ENCODE measurements around the gene EME1. TPM values are rescaled to one million over a fixed set of nuclear protein-coding genes. Genes with fewer than 3 reads are reported as not detected.
A peak's percentile ranks its signal among the peaks of the same experiment; 100 is the strongest.

Gene EME1
- total RNA-seq, 1 donor from 2014 or later, result 0.62 TPM

- DNase-seq (ENCODE audit: low read depth), result peak; percentile 18
Observed at GRCh38 chr17:50363217-50364060, 9.6 kb upstream of the EME1 start.

DNA sequence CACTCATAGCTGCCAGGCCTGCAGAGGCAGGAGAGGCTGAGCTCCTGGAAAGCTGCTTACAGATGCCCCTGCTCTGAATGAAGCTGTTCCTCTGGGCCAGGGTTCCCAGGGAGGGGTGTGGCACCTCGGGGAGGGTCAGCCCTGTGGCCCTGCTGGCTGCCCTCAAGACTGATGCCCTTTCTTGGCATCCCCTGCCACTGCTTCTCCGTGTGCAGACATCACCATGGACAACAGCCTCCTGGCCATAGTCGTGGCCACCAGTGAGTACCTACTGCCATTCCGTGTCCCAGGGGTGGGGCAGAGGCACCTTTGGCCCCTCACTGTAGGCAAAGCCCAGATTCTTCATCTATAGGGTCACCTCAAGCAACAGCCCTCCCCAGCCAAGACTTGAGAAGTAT is 9.0 kb upstream of the EME1 start:
- DNase-seq (ENCODE audit: low read depth), result no peak

DNA sequence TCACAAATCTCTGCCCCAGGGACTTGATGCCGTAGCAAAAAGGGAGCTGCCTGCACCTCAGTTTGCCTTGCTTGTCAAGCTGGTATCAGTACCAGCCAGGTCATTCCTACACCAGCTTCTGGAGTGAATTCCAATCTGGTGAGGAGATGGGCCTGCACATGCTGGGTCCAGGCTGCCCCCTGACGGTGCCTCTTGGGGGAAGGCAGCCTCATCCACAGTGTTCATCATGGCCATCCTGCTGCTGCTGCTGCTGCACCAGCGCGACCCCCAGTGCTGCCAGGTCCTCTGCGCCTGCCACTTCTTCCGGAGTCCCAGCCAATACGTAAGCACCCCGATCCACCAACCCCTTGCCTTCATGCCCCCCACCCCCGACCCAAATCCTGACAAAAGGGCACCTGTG is 8.3 kb upstream of the EME1 start:
- peak; percentile 24 for DNase-seq (ENCODE audit: low read depth)

- no peak for DNase-seq (ENCODE audit: low read depth)
Observed at GRCh38 chr17:50365165-50365564, 7.9 kb upstream of the EME1 start.

DNA sequence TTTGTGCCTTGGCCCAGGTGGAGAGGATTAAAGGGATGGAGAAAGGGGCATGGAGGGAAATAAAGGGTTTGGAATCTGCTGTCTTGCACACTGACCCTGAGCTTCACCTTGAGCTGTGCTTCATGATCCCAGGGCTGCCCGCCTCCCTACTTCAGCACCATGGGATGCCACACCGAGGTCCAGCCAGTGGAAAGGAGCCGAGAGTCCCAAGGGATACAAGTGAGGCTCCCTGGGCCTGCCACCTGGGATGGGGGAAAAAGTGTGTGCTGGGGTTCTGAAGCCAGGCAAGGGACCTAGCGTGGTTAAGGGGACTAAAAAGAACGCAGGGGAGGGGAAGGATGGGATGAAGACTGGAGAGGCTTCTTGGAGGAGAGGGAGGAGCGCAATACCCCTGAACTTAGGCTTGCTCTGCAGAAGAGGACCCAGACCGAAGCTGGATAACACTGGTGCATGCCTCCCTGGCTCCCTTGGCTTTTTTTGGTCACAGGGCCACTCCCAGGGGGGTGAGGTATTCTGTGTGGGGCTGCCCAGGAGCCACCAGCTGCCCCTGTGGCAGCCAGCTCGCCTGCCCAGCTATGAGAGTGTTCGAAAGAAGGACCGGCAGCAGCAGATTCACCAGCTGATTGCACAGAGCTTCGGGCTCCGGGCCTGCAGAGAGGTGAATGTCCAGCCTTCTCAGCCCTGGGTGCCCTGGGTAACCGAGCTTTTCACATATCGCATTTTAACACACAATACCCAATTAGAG is 7.2 kb upstream of the EME1 start:
- DNase-seq (ENCODE audit: low read depth), result peak; percentile 62

DNA sequence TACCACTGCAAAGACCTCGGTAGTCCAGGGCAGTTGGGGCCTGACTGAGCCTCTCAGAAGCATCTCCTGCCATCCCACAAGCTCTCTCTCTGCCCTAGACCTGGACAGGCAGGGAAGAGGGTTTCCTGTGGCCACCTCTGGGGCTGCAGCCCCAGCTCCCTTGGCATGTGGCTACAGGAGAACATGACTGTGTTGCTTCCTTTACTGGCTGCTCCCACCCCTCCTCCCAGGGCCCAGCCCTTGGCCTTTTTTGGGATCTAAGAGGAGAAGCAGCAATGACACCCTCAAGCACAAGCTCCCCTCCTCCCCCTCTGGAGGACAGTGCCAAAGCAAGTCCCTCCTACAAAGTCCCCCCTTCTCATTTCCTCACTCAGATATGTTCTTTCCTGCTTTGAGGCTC is 5.6 kb upstream of the EME1 start:
- DNase-seq (ENCODE audit: low read depth), result no peak

- DNase-seq (ENCODE audit: low read depth), result no peak
Observed at GRCh38 chr17:50370052-50370451, 3.0 kb upstream of the EME1 start.

DNA sequence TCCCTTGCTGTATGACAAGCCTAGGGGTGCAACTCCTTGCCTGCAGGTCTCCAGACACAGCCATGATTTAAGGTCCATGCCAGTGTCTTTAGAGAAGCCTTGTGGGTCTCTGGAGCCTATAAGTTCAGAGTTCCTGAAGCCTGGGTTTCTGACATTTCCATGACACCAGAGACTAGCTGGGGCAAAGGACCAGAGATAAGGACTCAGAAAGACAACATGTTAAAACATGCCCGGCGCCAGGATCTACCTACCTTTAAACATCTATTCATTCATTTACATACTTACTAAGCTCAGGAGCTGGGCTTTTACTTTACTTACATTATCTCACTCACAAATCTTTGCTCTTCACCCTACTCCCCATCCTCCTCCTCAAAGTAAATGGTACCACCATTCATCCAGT is 1.5 kb upstream of the EME1 start:
- no peak for DNase-seq (ENCODE audit: low read depth)

- no peak for DNase-seq (ENCODE audit: low read depth)
Observed at GRCh38 chr17:50372222-50372757, 739 bp upstream of the EME1 start.

DNA sequence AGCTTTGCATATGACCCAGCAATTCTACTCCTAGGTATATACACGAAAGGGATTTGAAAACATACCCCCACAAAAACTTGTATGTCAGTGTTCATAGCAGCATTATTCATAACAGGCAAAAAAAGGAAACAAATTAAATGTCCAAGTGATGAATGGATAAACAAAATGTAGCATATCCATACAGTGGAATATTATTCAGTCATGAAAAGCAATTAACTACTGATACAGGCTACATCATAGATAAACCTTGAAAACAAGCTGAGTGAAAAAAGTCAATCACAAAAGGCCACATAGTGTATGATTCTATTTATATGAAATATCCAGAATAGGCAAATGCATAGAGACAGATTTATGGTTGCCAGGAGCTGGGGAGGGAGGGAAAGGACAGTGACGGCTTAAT is 676 bp downstream of the EME1 start:
- no peak for DNase-seq (ENCODE audit: low read depth)

DNA sequence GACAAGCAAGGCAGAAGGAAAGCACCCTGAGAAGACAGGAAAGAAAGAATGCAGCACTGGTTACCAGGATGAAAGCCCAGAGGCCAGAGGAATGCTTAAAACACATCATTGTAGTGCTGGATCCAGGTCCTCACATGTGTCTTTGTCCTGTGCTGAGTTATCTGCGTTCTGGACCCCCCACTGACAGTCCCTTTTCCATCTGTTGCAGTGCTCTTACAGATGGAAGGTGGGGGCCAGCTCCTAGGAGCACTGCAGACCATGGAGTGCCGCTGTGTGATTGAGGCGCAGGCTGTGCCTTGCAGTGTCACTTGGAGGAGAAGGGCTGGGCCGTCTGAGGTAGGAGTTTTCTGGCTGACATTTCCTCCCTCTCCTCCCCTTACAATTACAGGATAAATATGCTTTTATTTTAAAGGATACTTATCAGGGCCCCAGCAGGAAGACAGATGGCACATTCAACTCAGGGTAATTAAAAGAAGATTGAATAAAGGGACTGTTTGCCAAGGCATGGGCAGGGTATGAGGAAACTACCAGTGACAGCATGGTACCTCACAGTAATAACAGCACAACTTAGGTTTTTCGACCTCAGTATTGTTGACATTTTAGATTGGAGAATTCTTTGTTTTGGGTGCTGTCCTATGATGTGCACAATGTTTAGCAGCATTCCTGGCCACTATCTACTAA is 3.0 kb downstream of the EME1 start:
- DNase-seq (ENCODE audit: low read depth), result no peak

GRCh38 chr17:50379351-50380132 is 6.5 kb downstream of the EME1 start:
- no peak for DNase-seq (ENCODE audit: low read depth)

DNA sequence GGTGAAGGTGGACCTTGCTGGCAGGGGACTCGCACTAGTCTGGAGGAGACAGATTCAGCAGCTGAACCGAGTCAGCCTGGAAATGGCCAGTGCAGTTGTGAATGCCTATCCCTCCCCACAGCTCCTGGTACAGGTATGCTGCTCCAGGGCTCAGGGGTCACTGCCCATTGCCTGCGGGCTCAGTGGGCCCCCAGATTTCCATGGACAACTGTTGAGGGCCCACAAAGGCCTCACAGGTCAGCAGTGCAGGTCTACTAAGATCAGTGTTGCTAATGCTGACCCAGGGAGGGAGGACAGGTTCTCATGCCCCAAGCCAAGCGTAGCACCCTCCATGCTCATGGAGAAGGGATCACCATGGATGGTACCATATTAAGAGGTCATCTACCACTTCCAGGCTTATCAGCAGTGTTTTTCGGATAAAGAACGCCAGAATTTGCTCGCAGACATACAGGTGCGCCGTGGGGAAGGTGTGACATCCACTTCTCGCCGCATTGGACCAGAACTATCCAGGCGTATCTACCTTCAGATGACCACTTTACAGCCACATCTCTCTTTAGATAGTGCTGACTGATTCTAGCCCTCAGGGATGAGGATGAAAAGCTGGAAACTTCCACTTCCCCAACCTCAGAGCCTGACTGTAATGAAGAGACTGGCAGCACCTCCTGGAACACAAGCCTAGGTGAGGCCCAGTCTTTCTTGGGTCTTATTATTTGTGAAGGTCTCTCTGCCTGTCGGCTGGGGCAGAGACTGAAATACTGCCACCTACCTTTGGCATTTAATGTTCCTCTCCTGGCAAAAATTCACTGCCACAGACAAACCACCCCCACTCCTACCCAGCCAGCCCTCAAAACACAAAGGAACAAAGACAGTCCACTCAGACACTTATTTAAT is 7.6 kb downstream of the EME1 start:
- no peak for DNase-seq (ENCODE audit: low read depth)

DNA sequence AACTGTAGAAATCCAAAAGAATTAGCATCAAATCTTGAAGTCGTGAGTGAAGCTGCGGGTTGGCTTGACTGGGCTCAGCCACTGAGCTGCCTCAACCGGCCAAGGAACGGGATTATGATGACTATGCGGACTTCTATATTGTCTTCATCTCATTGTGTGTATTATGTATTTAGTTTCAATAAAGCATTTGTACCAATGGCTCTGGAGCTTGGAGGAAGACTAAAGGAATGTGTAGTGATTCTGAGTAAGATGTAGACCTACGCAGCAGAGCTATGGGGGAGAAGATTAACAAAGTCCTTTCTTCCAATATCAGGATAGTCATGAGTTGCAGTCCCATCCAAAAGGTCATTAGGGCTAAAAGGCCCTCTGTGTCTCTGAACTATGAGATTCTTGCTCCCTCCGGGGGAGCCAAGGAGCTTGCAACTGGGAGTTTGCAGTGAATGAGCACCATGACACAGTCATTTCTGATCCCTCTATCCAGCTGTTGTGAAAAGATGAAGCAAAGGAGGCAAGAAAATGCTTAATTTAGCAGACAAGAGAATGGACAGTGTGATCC is 8.3 kb downstream of the EME1 start:
- DNase-seq (ENCODE audit: low read depth), result no peak

DNA sequence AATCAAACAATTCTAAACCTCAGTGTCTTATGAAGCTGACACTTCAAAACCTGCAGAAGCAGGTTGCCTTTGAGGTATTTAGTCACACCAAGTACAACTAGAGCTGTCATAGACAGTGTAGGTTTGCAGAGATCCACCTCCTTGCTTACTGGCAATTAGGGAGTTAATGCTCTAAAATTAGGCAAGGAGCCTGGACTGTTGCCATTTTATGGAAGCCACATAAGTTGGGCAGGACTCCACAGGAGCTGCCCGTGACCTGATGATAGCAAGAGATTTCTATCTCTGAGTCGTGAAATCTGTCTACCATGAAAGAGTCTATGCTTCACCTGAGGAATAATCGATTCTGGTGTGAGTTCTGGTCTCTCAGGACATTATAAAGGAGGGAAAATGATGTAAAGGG is 8.9 kb downstream of the EME1 start:
- peak; percentile 43 for DNase-seq (ENCODE audit: low read depth)

DNA sequence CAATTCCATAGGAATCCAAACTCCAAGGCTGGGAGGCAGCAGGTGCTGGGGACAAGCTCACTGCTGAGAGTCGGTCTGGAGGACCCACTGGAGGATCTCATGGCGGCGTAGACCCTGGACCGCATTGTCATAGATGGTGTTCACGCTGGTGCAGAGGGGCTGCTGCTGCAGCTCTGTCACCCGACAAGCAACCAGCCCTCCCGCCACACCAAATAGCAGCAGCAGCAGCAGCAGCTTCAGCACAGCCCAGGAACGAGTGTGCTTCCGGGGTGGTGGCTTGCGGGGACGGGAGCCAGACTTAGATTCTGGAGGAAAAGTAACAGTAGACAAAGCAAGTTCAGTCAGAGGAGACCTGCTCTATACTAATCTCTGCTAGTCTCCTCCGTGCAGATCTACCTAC is 9.9 kb downstream of the EME1 start:
- no peak for DNase-seq (ENCODE audit: low read depth)

GRCh38 chr17:50386510-50386909 is 13.5 kb downstream of the EME1 start:
- DNase-seq (ENCODE audit: low read depth), result no peak

GRCh38 chr17:50388728-50389127 is 15.7 kb downstream of the EME1 start:
- no peak for DNase-seq (ENCODE audit: low read depth)

DNA sequence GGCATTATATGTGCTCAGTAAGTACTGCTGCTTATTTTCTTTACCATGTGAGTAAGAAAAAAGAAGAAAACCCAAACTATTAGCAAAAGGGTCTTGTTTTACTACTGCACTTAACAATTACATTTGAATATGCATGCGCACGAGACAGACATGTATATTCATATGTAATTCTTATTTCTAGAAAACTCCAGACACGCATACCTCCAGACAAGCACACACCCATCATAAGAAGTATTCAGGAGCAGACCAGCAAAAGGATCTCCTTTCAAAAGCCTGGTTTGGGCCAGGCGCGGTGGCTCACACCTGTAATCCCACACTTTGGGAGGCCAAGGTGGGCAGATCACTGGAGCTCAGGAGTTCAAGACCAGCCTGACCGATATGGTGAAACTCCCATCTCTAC is 16.5 kb downstream of the EME1 start:
- DNase-seq (ENCODE audit: low read depth), result no peak

- DNase-seq (ENCODE audit: low read depth), result no peak
Observed at GRCh38 chr17:50392621-50393020, 19.6 kb downstream of the EME1 start.

Data from myocyte (in vitro differentiated cells).